OCI-M1 (cell line): Measurements from ENCODE around the gene GOLGA3.
"Not testable (repeated sequence)": the region's sequence is repeated elsewhere in the genome, so short reads cannot be mapped to it uniquely, and the experiment has no call there.

ENCODE experiments used
- DNase-seq: peaks from one replicate; lab custom pipeline; 2025; lab: John Stamatoyannopoulos, UW

GOLGA3 gene

DNA sequence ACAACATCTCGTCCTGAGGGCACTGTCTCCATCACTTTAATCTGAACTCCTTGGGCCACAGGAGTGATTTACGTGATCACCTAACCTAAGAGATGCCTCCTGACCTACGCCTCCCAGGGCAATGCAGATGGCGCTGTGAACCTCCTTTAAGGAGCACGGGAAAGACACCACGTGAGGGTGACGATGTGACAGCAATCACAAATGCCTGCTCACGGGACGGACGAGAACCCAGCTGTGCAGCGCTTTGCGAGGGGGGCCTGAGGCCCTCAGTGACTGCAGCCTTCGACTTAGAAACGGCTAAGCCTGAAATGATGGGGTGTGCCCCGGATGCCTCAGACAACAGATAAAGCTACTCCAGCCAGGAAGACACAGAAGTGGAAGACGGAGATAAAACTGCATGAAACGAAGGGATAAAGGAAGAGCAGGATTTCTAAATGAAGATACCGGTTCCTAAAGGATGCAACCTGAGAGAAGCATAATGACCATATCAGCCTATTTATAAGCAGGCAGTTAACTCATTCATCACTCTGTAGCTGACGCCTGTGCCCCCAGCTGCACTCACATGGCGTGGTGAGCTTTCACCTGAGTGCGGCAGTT lies 13.9 kb upstream of the GOLGA3 start:
- DNase-seq = no peak

DNA sequence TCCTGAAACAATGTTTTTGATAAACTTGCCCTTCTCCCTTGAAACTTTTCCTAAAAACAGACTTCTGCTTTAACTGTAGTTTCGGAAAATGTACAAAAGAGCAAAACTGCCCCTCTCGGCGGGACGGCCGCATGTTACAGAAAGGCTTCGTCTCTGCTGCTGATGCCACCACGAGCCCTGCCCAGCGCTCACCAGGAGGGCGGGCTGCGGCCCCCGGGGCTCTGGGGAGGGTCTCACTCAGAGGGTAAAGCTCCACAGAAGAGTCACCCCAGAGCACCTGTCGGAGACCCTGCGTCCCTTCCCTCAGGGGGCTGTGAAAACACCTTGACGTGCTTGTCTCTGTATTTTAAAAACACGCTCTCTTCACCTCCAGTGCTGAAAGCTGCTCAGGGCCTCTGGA lies 12.5 kb upstream of the GOLGA3 start:
- DNase-seq = no peak

DNA sequence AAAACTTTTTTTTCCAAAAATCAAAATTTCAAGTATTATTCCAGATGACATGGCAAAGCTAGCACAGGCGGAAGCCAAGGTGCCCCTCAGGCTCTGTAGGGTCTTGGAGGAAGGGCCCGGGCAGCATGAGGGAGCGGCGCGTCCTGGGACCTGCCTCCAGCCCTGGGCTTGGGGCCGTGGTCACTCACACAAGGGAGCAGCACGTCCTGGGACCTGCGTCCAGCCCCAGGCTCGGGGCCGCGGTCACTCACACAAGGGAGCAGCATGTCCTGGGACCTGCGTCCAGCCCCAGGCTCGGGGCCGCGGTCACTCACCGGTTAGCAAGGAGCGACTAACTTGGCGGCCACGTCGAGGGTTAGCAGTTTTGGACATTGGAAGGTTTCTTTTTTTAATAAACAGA lies 11.9 kb upstream of the GOLGA3 start:
- no peak for DNase-seq

DNA sequence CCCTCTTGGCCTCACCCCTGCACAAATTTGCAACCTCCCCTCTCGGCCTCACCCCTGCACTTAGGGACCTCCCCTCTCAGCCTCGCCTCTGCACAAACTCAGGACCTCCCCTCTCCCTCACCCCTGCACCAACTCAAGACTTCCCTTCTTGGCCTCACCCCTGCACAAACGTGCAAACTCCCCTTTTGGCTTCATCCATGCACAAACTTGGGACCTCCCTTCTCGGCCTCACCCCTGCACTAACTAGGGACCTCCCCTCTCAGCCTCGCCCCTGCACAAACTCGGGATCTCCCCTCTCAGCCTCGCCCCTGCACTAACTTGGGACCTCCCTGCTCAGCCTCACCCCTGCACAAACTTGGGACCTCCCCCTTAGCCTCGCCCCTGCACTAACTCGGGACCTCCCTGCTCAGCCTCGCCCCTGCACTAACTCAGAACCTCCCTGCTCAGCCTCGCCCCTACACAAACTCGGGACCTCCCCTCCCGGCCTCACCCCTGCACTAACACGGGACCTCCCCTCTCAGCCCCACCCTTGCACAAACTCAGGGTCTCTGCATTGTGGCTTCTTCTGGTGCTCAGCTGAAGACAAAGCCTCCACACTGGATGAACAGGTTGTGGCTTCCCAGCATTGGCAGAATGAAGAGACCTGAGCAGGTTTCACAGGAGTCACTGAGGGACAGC lies 11.0 kb upstream of the GOLGA3 start:
- DNase-seq = no peak

DNA sequence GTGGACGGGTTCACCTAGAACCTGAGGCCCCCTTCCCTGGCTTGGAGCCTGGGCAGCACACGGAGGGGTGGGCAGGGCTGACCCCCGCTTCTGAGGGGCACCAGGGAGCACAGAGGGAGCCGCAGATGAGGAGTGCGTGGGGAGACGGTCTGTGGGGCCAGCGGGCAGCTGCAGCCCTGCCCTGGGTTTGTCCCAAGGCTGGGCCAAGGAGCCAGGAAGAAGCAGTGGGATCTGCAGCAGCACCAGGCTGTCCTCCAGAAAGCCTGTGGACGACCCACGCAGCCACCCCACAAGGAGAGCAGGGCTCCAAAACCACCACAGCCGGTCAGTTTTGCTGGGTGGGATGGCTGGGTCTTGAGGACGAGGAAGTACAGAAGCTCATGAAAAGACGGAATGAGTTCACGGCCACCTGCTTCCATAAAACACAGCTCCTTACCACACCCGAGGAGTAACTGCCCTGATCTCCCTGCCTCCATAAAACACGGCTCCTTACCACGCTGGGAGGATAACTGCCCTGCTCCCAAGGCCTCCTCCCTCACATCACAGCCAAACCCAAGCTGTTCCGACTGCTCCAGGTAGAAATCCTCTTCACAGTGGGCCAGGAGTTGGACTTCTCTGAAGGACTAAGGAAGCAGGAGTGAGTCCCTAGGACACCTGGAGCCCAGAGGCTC lies 9.9 kb upstream of the GOLGA3 start:
- no peak for DNase-seq

DNA sequence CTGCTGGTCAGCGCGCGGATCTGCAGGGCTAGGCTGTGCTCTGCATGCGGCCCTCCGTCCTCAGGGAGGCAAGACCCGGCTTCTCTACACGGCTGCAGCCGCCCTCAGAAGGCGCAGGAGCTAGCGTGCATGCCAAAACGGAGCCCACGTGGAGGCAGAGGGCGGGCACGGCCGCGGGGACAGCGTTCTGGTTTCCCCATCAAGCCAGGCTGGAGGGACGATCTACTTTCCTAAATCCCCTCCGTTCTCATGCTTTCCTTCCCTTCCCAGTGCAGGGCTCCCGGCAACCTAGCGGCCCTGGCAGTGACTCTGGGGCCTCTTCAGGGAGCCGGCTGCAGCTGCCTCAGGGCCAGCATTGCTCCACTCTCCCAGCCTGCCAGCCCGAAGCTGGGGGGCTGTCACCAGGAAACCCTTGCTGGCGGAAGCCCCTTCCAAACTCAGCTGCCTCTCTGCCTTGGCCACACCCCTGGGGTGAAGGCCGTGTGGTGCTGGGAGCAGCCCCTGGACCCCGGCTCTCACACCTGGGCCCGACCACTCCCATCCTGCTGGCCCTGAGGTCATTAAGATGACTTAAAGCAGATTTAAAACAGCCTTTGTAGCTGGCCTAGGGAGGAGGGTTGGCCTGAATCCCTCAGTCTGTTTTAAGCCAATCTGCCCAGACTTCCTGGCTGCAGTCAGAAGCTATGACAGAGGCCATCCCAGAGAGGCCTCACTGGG lies 9.2 kb upstream of the GOLGA3 start:
- no peak for DNase-seq

DNA sequence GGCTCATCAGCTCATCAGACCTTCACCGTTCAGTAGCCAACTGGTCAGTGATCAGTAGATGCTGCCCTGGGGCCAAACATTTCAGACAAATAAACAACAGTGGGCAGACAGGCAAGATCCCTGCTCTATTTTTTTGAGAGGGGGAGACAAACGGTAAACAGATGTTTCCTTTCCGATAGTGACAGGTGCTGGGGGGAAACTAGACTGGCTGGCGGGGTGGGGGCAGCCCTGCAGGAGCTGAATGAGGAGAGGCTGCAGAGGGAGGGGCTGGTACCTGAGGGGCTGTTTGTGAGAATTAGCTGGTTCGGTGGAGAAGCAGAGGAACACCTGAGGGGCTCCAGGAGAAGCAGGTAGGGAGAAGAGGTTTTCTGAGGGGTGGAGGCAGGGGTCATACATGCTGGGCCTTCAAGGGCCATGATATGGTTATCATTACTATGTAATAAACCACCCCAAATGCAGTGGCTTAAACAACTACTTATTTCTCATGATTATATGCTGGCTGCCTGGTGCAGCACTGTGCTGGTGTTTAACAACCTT lies 8.2 kb upstream of the GOLGA3 start:
- no peak for DNase-seq

DNA sequence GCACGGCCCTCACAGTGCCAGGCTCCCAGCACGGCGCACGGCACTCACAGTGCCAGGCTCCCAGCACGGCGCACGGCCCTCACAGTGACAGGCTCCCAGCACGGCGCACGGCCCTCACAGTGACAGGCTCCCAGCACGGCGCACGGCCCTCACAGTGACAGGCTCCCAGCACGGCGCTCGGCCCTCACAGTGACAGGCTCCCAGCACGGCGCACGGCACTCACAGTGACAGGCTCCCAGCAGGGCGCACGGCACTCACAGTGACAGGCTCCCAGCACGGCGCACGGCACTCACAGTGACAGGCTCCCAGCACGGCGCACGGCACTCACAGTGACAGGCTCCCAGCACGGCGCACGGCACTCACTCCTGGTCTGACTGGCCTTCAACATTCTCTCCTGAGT lies 7.6 kb upstream of the GOLGA3 start:
- not testable (repeated sequence) for DNase-seq

DNA sequence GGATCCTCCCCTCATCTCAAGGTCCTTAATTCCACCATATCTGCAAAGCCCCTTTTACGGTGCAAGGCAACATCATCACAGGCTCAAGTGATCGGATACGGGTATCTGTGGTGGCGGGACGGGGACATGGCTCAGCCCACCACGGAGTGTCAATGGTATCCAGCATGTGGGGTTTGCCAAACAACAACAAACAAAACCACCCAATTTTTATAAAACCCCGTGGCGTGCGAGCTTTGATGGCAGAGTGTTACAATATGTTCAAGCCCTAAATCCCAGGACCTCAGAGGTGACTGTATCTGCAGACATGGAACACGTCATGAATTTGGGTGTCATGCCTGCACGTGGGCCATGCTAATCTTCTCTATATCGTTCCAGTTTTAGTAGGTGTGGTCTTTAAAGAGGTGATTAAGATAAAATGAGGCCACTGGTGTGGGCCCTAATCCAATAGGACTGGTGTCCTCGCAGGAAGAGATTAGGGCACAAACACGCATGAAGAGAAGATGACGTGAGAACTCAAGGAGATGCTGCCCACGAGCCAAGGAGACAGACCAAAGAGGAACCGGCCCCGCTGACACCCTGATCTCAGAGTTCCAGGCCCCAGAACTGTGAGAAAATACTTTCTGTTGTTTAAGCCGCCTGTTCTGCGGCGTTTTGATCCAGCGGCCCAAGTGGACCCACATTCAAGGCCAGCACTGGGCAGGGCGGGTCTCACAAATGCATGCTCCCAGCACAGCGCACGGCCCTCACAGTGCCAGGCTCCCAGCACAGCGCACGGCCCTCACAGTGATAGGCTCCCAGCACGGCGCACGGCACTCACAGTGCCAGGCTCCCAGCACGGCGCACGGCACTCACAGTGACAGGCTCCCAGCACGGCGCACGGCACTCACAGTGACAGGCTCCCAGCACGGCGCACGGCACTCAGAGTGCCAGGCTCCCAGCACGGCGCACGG lies 6.7 kb upstream of the GOLGA3 start:
- no peak for DNase-seq

DNA sequence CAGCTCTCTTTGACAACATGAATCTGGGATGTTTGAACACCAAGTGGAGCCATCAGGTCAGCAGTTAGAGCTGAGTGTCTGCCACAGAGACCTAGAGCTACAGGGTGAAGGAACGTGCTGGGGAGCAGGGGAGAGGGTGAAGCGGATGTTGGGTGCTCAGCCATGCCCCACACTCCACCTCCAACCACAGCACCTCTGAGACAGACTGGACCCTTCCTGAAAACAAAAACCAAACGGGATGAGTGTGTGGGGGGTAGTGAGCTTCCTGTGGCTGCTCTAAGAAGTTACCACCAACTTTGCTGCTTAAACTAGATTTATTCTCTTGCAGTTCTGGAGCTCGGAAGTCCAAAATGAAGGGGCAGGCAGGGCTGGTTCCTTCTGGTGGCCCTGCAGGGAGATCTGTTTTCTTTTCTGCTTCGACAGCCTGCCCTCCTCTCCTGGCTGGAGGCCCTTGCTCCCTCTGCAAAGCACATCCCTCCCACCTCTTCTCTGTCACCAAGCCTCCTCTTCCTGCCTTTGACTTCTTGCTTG lies 5.6 kb upstream of the GOLGA3 start:
- DNase-seq = no peak

DNA sequence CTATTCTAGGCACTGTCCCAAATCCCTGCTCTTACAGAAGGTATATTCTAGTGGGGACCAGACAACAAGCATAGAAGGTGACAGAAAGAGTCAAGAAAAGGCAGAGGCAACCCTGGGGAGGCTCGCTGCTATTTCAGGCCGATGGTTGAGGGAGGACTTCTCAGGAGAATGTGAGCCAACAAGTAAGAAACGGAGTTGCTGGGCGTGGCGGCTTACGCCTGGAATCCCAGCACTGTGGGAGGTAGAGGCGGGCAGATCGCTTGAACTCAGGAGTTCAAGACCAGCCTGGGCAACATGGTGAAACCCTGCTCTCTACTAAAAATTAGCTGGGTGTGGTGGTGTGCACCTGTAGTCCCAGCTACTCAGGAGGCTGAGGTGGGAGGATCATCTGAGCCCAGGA lies 4.7 kb upstream of the GOLGA3 start:
- DNase-seq = no peak

DNA sequence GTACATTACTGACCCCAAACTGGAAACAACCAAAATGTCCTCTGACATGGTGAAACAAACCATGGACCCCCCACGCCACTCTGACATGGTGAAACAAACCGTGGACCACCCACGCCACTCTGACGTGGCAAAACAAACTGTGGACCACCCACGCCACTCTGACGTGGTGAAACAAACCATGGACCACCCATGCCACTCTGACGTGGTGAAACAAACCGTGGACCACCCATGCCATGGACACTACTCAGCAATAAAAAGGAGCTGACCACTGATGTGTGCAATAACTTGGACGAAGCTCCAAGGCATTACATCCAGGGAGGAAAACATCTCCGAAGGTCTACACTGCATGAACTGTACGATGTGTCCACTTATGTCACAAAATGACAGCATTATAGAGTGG lies 3.1 kb upstream of the GOLGA3 start:
- DNase-seq = no peak

DNA sequence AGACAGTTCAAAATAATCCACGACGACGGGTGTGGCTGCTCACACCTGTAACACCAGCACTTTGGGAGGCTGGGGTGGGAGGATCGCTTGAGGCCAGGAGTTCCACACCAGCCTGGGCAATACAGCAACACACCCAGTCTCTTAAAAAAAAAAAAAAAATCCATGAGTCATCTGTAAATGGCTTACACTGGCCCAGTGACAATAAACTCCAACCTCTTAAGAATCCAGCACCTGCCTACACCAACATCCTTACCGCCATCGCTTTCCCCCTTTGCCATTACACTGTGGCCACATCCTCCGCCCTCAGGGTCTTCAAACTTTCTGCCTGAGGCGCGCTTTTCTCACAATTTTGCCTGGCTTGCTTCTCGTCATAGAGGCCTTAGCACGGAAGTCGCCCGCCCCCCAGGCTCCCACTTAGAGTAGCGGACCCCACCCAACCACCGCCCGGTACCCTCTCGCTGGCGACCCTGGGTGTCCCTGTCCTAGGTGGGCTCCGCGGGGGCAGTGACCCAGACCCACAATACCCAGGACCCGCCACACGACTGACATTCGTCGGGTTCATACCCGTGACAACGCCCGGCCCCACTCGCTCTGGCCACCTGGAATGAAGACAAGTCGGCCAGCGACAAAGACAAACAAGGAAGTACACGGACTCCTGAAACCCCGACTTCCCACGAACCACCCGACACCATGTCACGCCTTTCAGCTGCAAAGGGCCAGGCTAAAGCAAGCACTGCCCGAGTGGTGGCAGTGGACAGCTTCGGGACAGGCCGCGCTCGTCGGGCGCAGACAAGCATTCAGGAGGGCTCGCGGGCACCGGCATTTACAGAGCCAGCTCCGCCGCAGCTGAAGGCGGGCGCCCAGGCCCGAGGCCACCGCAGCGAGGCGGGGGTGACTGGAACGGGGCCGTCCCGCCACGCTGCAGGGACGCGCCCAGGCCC lies 636 bp downstream of the GOLGA3 start:
- DNase-seq = peak; percentile 52

DNA sequence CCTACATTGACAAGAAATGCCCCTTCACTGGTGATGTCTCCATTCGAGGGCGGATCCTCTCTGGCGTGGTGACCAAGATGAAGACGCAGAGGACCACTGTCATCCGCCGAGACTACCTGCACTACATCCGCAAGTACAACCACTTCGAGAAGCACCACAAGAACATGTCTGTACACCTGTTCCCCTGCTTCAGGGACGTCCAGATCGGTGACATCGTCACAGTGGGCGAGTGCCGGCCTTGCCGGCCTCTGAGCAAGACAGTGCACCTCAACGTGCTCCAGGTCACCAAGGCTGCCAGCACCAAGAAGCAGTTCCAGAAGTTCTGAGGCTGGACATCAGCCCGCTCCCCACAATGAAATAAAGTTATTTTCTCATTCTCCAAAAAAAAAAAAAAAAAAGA lies 2.8 kb downstream of the GOLGA3 start:
- DNase-seq = no peak

DNA sequence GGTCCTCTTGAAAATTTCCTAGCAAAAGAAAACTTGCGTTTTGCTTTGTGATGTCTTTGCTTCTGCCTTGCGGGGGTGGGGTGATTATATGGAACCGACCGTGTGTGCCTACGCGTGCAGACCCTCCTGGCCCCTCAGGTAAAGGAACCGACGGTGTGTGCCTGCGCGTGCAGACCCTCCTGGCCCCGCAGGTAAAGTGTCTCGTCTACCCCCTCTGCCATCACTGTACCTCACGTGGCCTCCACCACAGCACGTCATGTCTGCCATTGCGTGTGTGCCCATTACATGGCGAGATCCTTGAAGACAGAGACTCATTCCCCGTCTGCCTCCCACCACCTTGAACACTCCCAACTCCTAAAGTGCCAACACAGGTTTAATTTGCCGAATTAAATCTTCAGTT lies 3.6 kb downstream of the GOLGA3 start:
- no peak for DNase-seq

DNA sequence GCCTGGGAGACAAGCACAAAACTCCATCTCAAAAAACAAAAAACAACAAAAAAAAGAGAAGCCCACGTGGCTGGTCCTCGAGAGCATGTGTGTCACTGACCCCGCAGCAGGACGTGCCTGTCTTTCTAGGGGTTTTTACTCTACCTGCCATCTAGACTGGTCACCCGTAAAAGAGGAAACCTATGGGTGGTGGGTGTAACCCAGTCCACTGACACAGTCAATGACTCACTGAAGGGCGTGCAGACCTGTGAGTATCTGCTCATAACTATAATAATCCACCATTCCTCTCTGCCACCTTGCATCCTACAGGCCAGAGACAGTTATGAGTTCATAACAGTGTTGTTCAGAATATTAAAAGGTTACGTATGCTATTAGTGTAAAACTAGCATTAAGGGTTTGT lies 4.6 kb downstream of the GOLGA3 start:
- no peak for DNase-seq

DNA sequence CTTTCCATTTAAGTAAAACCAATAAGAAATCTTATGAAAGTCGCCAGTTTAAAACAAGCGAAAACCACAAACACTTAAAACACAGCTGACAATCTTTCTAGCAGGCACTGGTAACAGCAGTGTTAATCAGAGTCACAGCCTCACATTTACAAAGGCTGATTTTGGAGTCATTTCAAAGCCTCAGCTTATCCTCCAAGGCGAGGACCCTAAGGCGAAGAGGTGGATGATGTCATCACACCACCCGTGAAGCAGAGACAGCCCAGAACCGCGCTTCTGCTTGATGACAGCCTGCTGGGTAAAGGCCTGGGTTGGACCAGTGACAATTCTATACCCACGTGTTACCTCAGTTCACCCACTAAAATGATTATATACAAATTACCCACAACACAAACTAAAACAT lies 10.1 kb downstream of the GOLGA3 start:
- DNase-seq = no peak

DNA sequence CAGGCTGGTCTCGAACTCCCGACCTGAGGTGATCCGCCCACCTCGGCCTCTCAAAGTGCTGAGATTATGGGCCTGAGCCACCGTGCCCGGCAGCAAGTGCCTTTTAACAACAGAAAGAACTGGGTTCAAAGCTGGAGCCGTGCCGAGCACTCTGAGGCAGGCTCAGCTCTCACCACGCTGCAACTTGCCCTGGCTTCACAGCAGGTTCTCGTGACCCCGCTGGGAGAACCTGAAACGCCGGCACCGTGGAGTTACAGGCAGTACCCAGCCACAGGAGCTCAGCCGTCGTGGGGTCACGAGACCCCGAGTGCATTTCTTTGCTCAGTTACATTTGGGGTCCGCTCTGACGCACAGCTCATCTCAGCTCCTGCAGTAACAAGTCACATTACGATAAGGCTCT lies 14.4 kb downstream of the GOLGA3 start:
- DNase-seq = no peak

DNA sequence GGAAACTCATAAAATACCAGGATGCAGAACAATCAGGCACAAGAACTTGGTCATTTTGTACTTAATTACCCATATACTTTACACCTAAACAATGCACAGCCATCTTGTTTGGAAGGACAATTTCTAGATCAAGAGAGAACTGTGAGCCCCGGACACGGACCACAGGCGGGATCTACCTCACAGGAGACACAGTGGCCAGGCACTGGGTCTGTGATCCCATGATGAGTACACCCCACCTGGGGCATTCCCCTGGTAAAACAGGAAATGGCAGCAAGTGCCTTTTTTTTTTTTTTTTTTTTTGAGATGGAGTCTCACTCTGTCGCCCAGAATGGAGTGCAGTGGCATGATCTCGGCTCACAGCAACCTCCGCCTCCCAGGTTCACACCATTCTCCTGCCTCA lies 15.2 kb downstream of the GOLGA3 start:
- DNase-seq = no peak

DNA sequence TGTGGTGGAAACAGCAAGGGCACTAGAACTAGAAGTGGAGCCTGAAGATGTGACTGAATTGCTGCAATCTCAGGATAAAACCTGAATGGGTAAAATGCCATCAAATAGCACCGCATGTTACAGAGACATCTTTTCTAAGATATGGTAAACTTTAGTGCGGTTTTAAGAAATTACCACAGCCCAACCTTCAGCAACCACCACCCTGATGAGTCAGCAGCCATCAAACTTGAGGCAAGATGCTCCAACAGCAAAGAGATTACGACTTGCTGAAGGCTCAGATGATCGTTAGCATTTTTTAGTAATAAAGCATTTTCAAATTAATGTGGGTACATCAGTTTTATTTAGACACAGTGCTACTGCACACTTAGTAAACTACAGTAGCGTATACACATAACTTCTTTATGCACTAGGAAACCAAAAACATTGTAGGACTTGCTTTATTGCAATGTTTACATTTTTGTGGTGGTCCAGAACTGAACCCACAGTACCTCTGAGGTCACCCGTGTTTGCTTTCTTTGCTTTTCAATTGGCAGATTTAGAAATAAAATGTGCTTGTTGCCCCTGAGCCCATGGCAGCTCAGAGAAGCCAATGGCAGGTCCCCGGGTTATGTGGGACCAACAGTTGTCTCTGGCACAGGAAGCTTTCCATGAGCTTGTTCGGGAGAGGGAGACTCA lies 15.9 kb downstream of the GOLGA3 start:
- peak; percentile 42 for DNase-seq
